ENCODE results near the gene EFNA5. TPM values are rescaled to one million over a fixed set of nuclear protein-coding genes. Genes with fewer than 3 reads are reported as not detected.

EFNA5 gene
- total RNA-seq, 2 donors from 2014 or later, result 9.7 to 11.1 TPM

DNA sequence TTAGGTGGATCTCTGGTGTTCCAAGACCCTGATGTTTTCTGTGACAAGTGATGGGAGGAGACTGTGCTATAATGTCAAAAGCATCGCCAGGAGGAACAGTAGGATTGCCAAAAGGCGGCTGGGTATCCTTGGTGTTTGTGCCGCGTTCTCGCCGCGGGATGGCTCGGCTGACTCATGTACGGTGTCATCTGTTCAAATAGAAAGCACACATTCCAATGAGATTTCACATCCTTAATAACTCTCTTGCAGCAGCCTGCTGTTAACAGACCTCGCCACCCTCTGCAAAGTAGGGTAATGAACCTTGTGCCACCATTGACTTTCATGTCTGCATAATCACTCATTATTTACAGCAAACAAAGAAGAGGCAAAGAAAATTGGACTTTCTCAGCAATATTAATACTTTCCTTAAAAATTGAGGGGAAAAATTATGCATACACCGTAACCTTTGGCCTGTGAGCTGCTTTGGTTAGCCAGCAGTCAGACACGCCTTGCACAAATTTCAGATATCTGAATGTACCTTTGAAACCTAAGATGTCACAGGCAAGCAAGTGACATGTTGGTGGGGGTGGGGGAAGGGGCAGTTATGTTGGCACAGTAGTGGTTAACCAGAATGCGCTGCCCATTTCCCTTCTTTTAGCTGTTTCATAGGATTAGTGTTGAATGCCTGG, 289.4 kb downstream of the EFNA5 start:
- Histone ChIP-seq H3K4me3 (no peak overlapping the region), H3K9ac (ENCODE audit: low read depth in 2 of 2, low read length in 2 of 2) (no peak overlapping the region), H3K27ac (no peak overlapping the region), H3K4me1 (no peaks in the 10 kb centered on the region), H3K9me3 (no peaks in the 10 kb centered on the region), H3K36me3 (no peaks in the 10 kb centered on the region), H3K27me3 (no peaks in the 10 kb centered on the region)
- intact Hi-C loops (cut with DNase I), result no loop called here
- DNase-seq, result no peak
- TF ChIP-seq, protein P1, sequence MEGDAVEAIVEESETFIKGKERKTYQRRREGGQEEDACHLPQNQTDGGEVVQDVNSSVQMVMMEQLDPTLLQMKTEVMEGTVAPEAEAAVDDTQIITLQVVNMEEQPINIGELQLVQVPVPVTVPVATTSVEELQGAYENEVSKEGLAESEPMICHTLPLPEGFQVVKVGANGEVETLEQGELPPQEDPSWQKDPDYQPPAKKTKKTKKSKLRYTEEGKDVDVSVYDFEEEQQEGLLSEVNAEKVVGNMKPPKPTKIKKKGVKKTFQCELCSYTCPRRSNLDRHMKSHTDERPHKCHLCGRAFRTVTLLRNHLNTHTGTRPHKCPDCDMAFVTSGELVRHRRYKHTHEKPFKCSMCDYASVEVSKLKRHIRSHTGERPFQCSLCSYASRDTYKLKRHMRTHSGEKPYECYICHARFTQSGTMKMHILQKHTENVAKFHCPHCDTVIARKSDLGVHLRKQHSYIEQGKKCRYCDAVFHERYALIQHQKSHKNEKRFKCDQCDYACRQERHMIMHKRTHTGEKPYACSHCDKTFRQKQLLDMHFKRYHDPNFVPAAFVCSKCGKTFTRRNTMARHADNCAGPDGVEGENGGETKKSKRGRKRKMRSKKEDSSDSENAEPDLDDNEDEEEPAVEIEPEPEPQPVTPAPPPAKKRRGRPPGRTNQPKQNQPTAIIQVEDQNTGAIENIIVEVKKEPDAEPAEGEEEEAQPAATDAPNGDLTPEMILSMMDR (IDR thresholded peaks at IDR 0.05), result no peak

DNA sequence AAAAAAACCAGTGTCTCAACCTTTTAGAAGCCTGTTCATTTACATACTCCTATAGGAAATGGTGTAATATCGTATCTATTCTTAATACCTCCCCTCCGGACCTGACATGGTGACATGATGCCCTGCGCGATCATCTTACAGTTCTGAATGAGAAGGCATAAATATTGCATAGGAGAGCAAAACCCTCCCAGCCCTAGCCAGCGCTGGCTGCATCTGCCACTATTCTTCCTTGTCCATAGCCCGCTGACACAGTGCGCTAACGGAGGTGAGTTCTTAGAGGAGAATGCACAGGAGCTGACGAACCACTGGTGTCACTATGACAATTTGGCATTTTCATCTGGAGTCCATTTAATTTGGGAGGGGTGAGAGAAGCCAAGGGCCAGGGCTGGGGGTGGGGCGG, 290.1 kb downstream of the EFNA5 start:
- Histone ChIP-seq H3K36me3 (no peaks in the 10 kb centered on the region), H3K4me3 (no peak overlapping the region), H3K4me1 (no peaks in the 10 kb centered on the region), H3K9me3 (no peaks in the 10 kb centered on the region), H3K27me3 (no peaks in the 10 kb centered on the region), H3K9ac (ENCODE audit: low read depth in 2 of 2, low read length in 2 of 2) (no peak overlapping the region), H3K27ac (no peak overlapping the region)
- no peak for DNase-seq
- TF ChIP-seq, protein P1 (IDR thresholded peaks at IDR 0.05), result no peak
- intact Hi-C loops (cut with DNase I), result no loop called here

DNA sequence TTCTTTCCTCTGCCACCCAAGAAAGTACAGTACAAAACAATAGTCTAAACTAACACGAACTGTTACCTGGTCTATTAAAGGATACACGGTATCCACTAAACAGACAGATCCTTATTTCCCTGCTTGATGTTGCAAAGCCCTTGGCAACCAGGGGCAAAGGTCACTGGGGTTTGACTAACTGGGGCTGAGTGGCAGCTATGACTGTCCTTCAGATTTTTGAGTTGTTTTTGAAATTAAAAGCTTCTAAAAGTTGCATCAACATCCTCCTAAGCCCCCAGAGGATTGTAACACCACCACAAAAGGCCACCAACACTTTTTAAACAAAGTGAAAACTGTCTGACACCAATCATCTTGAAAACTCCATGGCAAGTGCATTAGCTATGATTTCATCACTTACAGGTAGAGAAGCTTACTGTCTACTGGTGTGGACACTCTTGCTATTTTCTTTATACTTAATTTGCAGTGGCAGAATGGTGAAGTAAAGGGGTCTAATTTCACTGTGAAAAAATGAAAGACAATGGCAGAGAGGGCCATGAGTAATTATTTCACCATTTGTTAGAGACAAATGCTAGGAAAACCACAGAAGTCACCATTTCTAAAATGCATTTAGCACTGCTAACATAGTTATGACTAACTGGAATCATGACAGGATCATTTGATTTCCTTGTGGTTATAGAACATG, 292.4 kb downstream of the EFNA5 start:
- H3K4me1 ChIP-seq, result no peaks in the 10 kb centered on the region
- H3K9ac ChIP-seq (ENCODE audit: low read depth in 2 of 2, low read length in 2 of 2), result no peak overlapping the region
- H3K9me3 ChIP-seq, result no peaks in the 10 kb centered on the region
- DNase-seq, result no peak
- H3K4me3 ChIP-seq, result no peak overlapping the region
- H3K27ac ChIP-seq, result no peak overlapping the region
- no peaks in the 10 kb centered on the region for H3K36me3 ChIP-seq
- H3K27me3 ChIP-seq, result no peaks in the 10 kb centered on the region
- intact Hi-C loops (cut with DNase I), result no loop called here
- TF ChIP-seq, protein P1 (IDR thresholded peaks at IDR 0.05), result no peak

DNA sequence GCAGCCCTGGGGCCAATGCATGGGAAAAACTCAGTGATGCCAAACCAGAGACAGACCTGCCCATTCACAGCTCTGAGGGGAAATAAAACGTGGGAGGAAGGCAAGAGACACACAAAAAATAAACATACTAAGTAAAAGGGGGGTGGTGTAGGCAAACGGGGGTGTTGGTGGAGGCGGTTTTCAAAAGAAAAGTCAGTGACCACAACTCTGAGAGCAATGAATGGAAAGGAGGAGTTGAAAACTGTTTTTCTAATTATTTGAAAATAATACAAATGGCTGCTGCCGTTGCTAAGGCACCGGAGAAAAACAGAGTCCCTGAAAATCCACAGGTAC, 293.5 kb downstream of the EFNA5 start:
- H3K27me3 ChIP-seq, result no peaks in the 10 kb centered on the region
- no peaks in the 10 kb centered on the region for H3K36me3 ChIP-seq
- H3K27ac ChIP-seq, result no peak overlapping the region
- TF ChIP-seq, protein P1 (IDR thresholded peaks at IDR 0.05), result no peak
- H3K9ac ChIP-seq (ENCODE audit: low read depth in 2 of 2, low read length in 2 of 2), result no peak overlapping the region
- H3K4me1 ChIP-seq, result no peaks in the 10 kb centered on the region
- no peak for DNase-seq
- H3K4me3 ChIP-seq, result no peak overlapping the region
- H3K9me3 ChIP-seq, result no peaks in the 10 kb centered on the region
- intact Hi-C loops (cut with DNase I), result no loop called here

DNA sequence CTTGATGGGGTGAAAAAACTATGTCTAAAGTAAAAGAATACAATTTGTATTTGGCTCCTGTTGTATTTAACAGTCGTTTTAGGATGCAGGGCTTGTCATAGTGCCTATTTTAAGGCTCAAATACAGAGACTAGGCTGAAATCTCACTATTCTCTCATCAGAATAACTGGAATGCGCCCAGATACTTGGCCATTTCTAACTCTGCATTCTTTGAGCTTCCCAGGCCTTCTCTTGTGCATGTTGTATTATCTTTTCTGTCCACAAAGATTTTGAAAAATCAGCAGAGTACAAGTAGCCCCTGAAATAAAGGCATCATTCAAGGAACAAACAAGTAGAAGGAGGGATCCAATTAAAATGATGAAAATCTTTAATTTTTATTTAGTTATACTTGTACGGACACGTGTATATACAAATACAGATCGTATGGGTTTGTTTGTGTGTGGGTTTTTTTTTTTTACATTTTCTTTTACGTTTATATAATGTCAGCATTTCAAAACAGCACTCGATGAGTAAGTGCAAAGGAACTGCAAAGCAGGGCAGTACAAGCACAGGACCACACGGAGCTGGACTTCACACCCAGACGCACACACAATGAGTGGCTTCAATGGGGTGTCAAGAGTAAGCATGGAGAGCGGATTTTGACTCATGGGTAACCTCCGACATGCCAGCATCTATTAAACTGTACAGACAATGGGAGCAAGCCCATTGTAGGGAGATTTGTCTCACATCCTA, 294.0 kb downstream of the EFNA5 start:
- Histone ChIP-seq H3K9me3 (no peaks in the 10 kb centered on the region), H3K36me3 (no peaks in the 10 kb centered on the region), H3K27me3 (no peaks in the 10 kb centered on the region), H3K9ac (ENCODE audit: low read depth in 2 of 2, low read length in 2 of 2) (no peak overlapping the region), H3K27ac (no peak overlapping the region), H3K4me3 (no peak overlapping the region), H3K4me1 (no peaks in the 10 kb centered on the region)
- TF ChIP-seq, protein P1 (IDR thresholded peaks at IDR 0.05), result no peak
- DNase-seq, result no peak
- intact Hi-C loops (cut with DNase I), result no loop called here

All from colonic mucosa (tissue), 4 donors.